ENCODE results near the gene SYT7. TPM values are rescaled to one million over a fixed set of nuclear protein-coding genes. Genes with fewer than 3 reads are reported as not detected.

SYT7 gene
- total and polyA plus RNA-seq, 2 of the 8 experiments (the other 6 are each of a cell fraction or from before 2014, with no cell fraction given): 9.6 to 10.5 TPM

GRCh38 chr11:61550665-61551227 is 30.1 kb downstream of the SYT7 start:
- no peaks in the 10 kb centered on the region for H3K9me3 ChIP-seq (ENCODE audit: insufficient read depth in 2 of 2, low read depth in 1 of 2, low read length in 1 of 2)
- no peak for DNase-seq (ENCODE audit: low read depth in 1 of 2, low spot score in 2 of 2)
- FAIRE-seq: no peak
- no peaks in the 10 kb centered on the region for H3K79me1 ChIP-seq (ENCODE audit: low read depth, low read length)
- no peak overlapping the region for H3K9ac ChIP-seq (replicated peaks in 1 of 4; ENCODE audit: extremely low read depth in 1 of 4, low read depth in 3 of 4, low read length in 3 of 4)
- H3K36me3 ChIP-seq (ENCODE audit: control insufficient read depth in 2 of 4, insufficient read depth in 4 of 4, low read length in 3 of 4): no peaks in the 10 kb centered on the region
- peaks cover 0 to 14% (median 11%) of the 10 kb centered on the region in 4 experiments; a peak in 6 of 7 replicates for H3K27me3 ChIP-seq (replicated peaks in 1 of 4; ENCODE audit: control insufficient read depth in 3 of 4, extremely low read depth in 1 of 4, insufficient read depth in 3 of 4, low read length in 3 of 4)
- H2BK12ac ChIP-seq (ENCODE audit: low read depth, low read length): no peak overlapping the region
- no peaks in the 10 kb centered on the region for H3K79me2 ChIP-seq (ENCODE audit: control insufficient read depth in 1 of 2, insufficient read depth in 2 of 2, low read length in 2 of 2)
- H3K4me3 ChIP-seq (ENCODE audit: extremely low read depth in 1 of 4, insufficient read depth in 2 of 4, low read depth in 3 of 4, low read length in 4 of 4): no peak overlapping the region
- H3K27ac ChIP-seq (ENCODE audit: low read depth, low read length): no peak overlapping the region
- no peak overlapping the region for H3K4me2 ChIP-seq (ENCODE audit: insufficient read depth in 1 of 2, low read depth in 2 of 2, low read length in 2 of 2)
- H4K5ac ChIP-seq (ENCODE audit: insufficient read length, low read depth, low read length): no peak overlapping the region
- H4K8ac ChIP-seq (ENCODE audit: extremely low read depth, insufficient read depth, low read length): peak overlapping the region; percentile 1; the same call in 1 of the 2 replicates
- WGBS, 2 experiments (ENCODE audit: extremely low coverage in 1 of 2, insufficient coverage in 1 of 2, insufficient read length in 1 of 2, insufficient replicate concordance in 2 of 2, low coverage in 1 of 2, low lambda C conversion rate in 2 of 2, missing lambda C conversion rate in 1 of 2): 91% methylated on average over 13 of the region's 18 CpGs; no CpG with 5 or more reads in 1 of the 2 experiments
- H2AK5ac ChIP-seq (ENCODE audit: low read depth, low read length): no peak overlapping the region
- H3K56ac ChIP-seq (replicated peaks; ENCODE audit: insufficient read length, low read depth, low read length): no peak overlapping the region
- no peak overlapping the region for H2BK5ac ChIP-seq (ENCODE audit: low read depth, low read length)
- no peak overlapping the region for H3K4ac ChIP-seq (replicated peaks; ENCODE audit: insufficient read length, low read depth, low read length)
- peaks cover 0 to 28% (median 11%) of the 10 kb centered on the region in 4 experiments; a peak in 5 of 7 replicates for H3K4me1 ChIP-seq (replicated peaks in 1 of 4; ENCODE audit: control insufficient read depth in 3 of 4, insufficient read depth in 4 of 4, low read length in 3 of 4)
- peaks cover 0 to 8% of the 10 kb centered on the region in 2 experiments for H4K20me1 ChIP-seq (replicated peaks in 1 of 2; ENCODE audit: control insufficient read depth in 1 of 2, insufficient read depth in 2 of 2, low read length in 2 of 2)
- ChIA-PET CTCF (ENCODE audit: partially characterized antibody) (interaction anchor here (1.6 to 23.7 kb wide), 7 partner anchors 10 to 115 kb away, joined by 6 to 330 read pairs (median 23); no protein-coding TSS in a partner anchor), POLR2A (ENCODE audit: partially characterized antibody) (interaction anchor here (1.3 kb wide), 1 partner anchor 9 kb away, joined by 4 read pairs; no protein-coding TSS in a partner anchor)
- TF ChIP-seq NRF1 (IDR thresholded peaks at IDR 0.05; ENCODE audit: low read depth, low read length): no peak
- TF ChIP-seq ZNF274 (IDR thresholded peaks at IDR 0.05; ENCODE audit: borderline replicate concordance, extremely low read depth, low read length): no peak
- TF ChIP-seq ATF2 (IDR thresholded peaks at IDR 0.05; ENCODE audit: low read length): no peak
- TF ChIP-seq CHD2 (IDR thresholded peaks at IDR 0.05; ENCODE audit: low read length): no peak
- no peak for TF ChIP-seq RXRA (IDR thresholded peaks at IDR 0.05; ENCODE audit: insufficient read depth, low read depth, low read length)
- TF ChIP-seq TEAD4 (IDR thresholded peaks at IDR 0.05; ENCODE audit: low read depth, low read length): no peak
- TF ChIP-seq SP2 (IDR thresholded peaks at IDR 0.05; ENCODE audit: low read length): no peak
- TF ChIP-seq EP300 (IDR thresholded peaks at IDR 0.05; ENCODE audit: borderline replicate concordance in 1 of 2, low read depth in 2 of 2, low read length in 2 of 2): no peak
- H3K23me2 ChIP-seq (ENCODE audit: low read depth, low read length): peaks cover 8% of the 10 kb centered on the region
- H2BK120ac ChIP-seq (replicated peaks; ENCODE audit: low read depth, low read length): no peak overlapping the region
- no peak overlapping the region for H2AFZ ChIP-seq (ENCODE audit: low read length)
- H4K91ac ChIP-seq (replicated peaks; ENCODE audit: insufficient read length, low read length): no peak overlapping the region
- H2BK20ac ChIP-seq (ENCODE audit: low read length): no peak overlapping the region
- H3K23ac ChIP-seq (ENCODE audit: insufficient read length): no peak overlapping the region
- H2BK15ac ChIP-seq (ENCODE audit: low read length): no peak overlapping the region
- no peak overlapping the region for H3K18ac ChIP-seq (ENCODE audit: extremely low read depth, low read length)
- H3K14ac ChIP-seq (ENCODE audit: insufficient read length): no peak overlapping the region

All from H1 (cell line).